Endometrial microvascular endothelial cells (primary cell): ENCODE measurements around the gene LASP1. TPM values are rescaled to one million over a fixed set of nuclear protein-coding genes. Genes with fewer than 3 reads are reported as not detected.
"Not testable (repeated sequence)": the region's sequence is repeated elsewhere in the genome, so short reads cannot be mapped to it uniquely, and the experiment has no call there.

Experiments
- in situ Hi-C: cut with HindIII; loops from 2 replicates; pipeline ENCODE4 v1.10.0; 2017; ENCODE audit warnings: low sequenced_read_pairs, low pct_unique_long_range_greater_than_20kb; ENCODE audit errors: inconsistent ontology term
- total RNA-seq: library from RNA; depleted of rRNA; stranded (reverse); fragments of >200 nt; gene quantifications from one replicate; pipeline ENCODE4 v1.2.3, GENCODE V29; 2015; ENCODE audit errors: inconsistent ontology term

The LASP1 gene
- total RNA-seq, 1 donor from 2014 or later = 292 TPM

GRCh38 chr17:38918916-38919315 is 49.1 kb downstream of the LASP1 start:
- in situ Hi-C loops = no loop called here

- in situ Hi-C loops = no loop called here
Observed at GRCh38 chr17:38919316-38920078, 49.6 kb downstream of the LASP1 start.

GRCh38 chr17:38920374-38921291 is 50.8 kb downstream of the LASP1 start:
- in situ Hi-C loops = no loop called here

- in situ Hi-C loops = no loop called here
Observed at GRCh38 chr17:38921756-38922411, 52.0 kb downstream of the LASP1 start.

- in situ Hi-C loops = no loop called here
Observed at GRCh38 chr17:38922538-38923297, 52.9 kb downstream of the LASP1 start.

GRCh38 chr17:38925263-38925995 is 55.6 kb downstream of the LASP1 start, which contains the start of gene LASP1NB:
LASP1NB (plus strand) TSS chr17:38925614.
- in situ Hi-C loops = no loop called here

GRCh38 chr17:38926293-38927070 is 56.6 kb downstream of the LASP1 start:
- in situ Hi-C loops = no loop called here

GRCh38 chr17:38930782-38931181 is 60.9 kb downstream of the LASP1 start:
- in situ Hi-C loops = not testable (repeated sequence)

- in situ Hi-C loops = not testable (repeated sequence)
Observed at GRCh38 chr17:38933962-38934361, 64.1 kb downstream of the LASP1 start.

GRCh38 chr17:38939987-38940386 is 70.1 kb downstream of the LASP1 start:
- in situ Hi-C loops = no loop called here

- in situ Hi-C loops = no loop called here
Observed at GRCh38 chr17:38940404-38940803, 70.5 kb downstream of the LASP1 start.

- in situ Hi-C loops = no loop called here
Observed at GRCh38 chr17:38942696-38943334, 73.0 kb downstream of the LASP1 start.

- in situ Hi-C loops = no loop called here
Observed at GRCh38 chr17:38943607-38944006, 73.7 kb downstream of the LASP1 start.

- in situ Hi-C loops = no loop called here
Observed at GRCh38 chr17:38947189-38947588, 77.3 kb downstream of the LASP1 start.

- in situ Hi-C loops = not testable (repeated sequence)
Observed at GRCh38 chr17:38953800-38954199, 83.9 kb downstream of the LASP1 start.

- in situ Hi-C loops = no loop called here
Observed at GRCh38 chr17:38958326-38958725, 88.5 kb downstream of the LASP1 start.

- in situ Hi-C loops = no loop called here
Observed at GRCh38 chr17:38958756-38959155, 88.9 kb downstream of the LASP1 start.
